T-helper 2 cell (primary cell): Measurements from ENCODE around the gene COL3A1.

Source experiments
- DNase-seq, 5 experiments: peaks; one replicate each; pipeline versions ENCODE4 v3.0.0 to v3.0.0-alpha.2; 2012 to 2022

COL3A1 gene

GRCh38 chr2:188976545-188977268 is 2.5 kb downstream of the COL3A1 start:
- peak in 1 of 5 experiments; percentile 12 for DNase-seq

GRCh38 chr2:188977317-188977716 is 3.1 kb downstream of the COL3A1 start:
- no peak for DNase-seq

- DNase-seq: peak in 1 of 5 experiments; percentile 48
Measured at GRCh38 chr2:188978291-188979081, 4.3 kb downstream of the COL3A1 start.

GRCh38 chr2:188979187-188980114 is 5.3 kb downstream of the COL3A1 start:
- no peak for DNase-seq

- DNase-seq: no peak
Measured at GRCh38 chr2:188983427-188984064, 9.4 kb downstream of the COL3A1 start.

- DNase-seq: no peak
Measured at GRCh38 chr2:188984065-188984491, 9.9 kb downstream of the COL3A1 start.

GRCh38 chr2:188984680-188985079 is 10.5 kb downstream of the COL3A1 start:
- no peak for DNase-seq

- no peak for DNase-seq
Measured at GRCh38 chr2:188986839-188987238, 12.7 kb downstream of the COL3A1 start.

GRCh38 chr2:188993247-188993646 is 19.1 kb downstream of the COL3A1 start:
- no peak for DNase-seq

GRCh38 chr2:188997263-188997662 is 23.1 kb downstream of the COL3A1 start:
- no peak for DNase-seq

- DNase-seq: no peak
Measured at GRCh38 chr2:189000221-189000620, 26.0 kb downstream of the COL3A1 start.

- no peak for DNase-seq
Measured at GRCh38 chr2:189002079-189002478, 27.9 kb downstream of the COL3A1 start.

GRCh38 chr2:189008555-189009262 is 34.5 kb downstream of the COL3A1 start:
- no peak for DNase-seq

GRCh38 chr2:189010536-189010935 is 36.4 kb downstream of the COL3A1 start:
- no peak for DNase-seq

GRCh38 chr2:189012351-189012750 is 38.2 kb downstream of the COL3A1 start:
- DNase-seq: no peak

GRCh38 chr2:189013031-189013430 is 38.9 kb downstream of the COL3A1 start:
- no peak for DNase-seq

- no peak for DNase-seq
Measured at GRCh38 chr2:189013671-189014448, 39.7 kb downstream of the COL3A1 start.

- no peak for DNase-seq
Measured at GRCh38 chr2:189014449-189015138, 40.4 kb downstream of the COL3A1 start.

GRCh38 chr2:189015359-189015758 is 41.2 kb downstream of the COL3A1 start:
- no peak for DNase-seq

- DNase-seq: no peak
Measured at GRCh38 chr2:189016311-189016861, 42.2 kb downstream of the COL3A1 start.
